ENCODE data around the gene ARNT2. TPM values are rescaled to one million over a fixed set of nuclear protein-coding genes. Genes with fewer than 3 reads are reported as not detected.

ARNT2 gene
- total and polyA plus RNA-seq, 2 of the 13 experiments (the other 11 are each of a cell fraction or from before 2014, with no cell fraction given) = 0.69 to 1.7 TPM

DNA sequence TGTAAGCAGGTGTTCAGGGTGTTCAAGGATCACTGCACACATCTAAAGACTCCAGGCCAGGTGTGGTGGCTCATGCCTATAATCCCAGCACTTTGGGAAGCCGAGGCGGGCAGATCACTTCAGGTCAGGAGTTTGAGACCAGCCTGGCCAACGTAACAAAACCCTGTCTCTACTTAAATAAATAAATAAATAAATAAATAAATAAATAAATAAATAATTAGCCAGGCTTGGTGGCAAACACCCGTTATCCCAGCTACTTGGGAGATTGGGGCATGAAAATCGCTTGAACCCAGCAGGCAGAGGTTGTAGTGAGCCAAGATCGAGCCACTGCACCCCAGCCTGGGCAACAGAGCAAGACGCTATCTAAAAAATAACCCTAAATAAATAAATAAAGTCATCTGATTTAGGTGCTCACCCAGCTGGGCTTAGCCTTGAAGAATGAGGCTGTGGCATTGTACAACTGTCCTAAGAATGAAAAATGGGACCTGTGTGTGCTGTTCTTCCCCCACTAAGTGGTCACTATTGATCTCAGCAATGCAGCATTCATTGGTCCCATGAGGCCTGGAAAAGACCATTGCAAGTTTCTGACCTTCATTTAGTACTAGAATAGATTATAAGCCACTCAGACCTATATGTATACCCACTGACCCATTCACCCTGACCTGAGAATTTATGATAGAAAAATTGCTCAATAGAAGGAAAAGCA is 208.1 kb downstream of the ARNT2 start (continued):
- TF ChIP-seq, protein P1, sequence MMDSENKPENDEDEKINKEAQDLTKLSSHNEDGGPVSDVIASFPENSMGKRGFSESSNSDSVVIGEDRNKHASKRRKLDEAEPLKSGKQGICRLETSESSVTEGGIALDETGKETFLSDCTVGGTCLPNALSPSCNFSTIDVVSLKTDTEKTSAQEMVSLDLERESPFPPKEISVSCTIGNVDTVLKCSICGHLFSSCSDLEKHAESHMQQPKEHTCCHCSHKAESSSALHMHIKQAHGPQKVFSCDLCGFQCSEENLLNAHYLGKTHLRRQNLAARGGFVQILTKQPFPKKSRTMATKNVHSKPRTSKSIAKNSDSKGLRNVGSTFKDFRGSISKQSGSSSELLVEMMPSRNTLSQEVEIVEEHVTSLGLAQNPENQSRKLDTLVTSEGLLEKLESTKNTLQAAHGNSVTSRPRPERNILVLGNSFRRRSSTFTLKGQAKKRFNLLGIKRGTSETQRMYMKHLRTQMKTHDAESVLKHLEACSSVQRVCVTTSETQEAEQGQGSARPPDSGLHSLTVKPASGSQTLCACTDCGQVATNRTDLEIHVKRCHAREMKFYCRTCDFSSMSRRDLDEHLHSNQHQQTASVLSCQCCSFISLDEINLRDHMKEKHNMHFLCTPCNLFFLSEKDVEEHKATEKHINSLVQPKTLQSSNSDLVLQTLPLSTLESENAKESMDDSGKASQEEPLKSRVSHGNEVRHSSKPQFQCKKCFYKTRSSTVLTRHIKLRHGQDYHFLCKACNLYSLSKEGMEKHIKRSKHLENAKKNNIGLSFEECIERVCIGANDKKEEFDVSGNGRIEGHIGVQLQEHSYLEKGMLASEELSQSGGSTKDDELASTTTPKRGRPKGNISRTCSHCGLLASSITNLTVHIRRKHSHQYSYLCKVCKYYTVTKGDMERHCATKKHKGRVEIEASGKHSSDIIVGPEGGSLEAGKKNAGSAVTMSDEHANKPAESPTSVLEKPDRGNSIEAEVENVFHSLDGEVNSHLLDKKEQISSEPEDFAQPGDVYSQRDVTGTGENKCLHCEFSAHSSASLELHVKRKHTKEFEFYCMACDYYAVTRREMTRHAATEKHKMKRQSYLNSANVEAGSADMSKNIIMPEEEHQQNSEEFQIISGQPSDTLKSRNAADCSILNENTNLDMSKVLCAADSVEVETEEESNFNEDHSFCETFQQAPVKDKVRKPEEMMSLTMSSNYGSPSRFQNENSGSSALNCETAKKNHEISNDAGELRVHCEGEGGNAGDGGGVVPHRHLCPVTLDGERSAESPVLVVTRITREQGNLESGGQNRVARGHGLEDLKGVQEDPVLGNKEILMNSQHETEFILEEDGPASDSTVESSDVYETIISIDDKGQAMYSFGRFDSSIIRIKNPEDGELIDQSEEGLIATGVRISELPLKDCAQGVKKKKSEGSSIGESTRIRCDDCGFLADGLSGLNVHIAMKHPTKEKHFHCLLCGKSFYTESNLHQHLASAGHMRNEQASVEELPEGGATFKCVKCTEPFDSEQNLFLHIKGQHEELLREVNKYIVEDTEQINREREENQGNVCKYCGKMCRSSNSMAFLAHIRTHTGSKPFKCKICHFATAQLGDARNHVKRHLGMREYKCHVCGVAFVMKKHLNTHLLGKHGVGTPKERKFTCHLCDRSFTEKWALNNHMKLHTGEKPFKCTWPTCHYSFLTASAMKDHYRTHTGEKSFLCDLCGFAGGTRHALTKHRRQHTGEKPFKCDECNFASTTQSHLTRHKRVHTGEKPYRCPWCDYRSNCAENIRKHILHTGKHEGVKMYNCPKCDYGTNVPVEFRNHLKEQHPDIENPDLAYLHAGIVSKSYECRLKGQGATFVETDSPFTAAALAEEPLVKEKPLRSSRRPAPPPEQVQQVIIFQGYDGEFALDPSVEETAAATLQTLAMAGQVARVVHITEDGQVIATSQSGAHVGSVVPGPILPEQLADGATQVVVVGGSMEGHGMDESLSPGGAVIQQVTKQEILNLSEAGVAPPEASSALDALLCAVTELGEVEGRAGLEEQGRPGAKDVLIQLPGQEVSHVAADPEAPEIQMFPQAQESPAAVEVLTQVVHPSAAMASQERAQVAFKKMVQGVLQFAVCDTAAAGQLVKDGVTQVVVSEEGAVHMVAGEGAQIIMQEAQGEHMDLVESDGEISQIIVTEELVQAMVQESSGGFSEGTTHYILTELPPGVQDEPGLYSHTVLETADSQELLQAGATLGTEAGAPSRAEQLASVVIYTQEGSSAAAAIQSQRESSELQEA (CRISPR knock-in tag; IDR thresholded peaks at IDR 0.05; ENCODE audit: not compliant biosample characterization) = no peak
- TF ChIP-seq TEAD3 (CRISPR knock-in tag; optimal IDR thresholded peaks at IDR 0.05; ENCODE audit: borderline replicate concordance) = no peak
- TF ChIP-seq GFI1 (CRISPR knock-in tag; IDR thresholded peaks at IDR 0.05; ENCODE audit: borderline replicate concordance) = no peak
- TF ChIP-seq ZBTB10 (CRISPR knock-in tag; IDR thresholded peaks at IDR 0.05; ENCODE audit: borderline replicate concordance) = no peak
- no peak for TF ChIP-seq CENPX (CRISPR knock-in tag; IDR thresholded peaks at IDR 0.05)
- TF ChIP-seq ZNF724P (CRISPR knock-in tag; IDR thresholded peaks at IDR 0.05; ENCODE audit: borderline replicate concordance) = no peak
- no peak for TF ChIP-seq SATB2 (CRISPR knock-in tag; IDR thresholded peaks at IDR 0.05)
- TF ChIP-seq, protein P2, sequence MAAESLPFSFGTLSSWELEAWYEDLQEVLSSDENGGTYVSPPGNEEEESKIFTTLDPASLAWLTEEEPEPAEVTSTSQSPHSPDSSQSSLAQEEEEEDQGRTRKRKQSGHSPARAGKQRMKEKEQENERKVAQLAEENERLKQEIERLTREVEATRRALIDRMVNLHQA (CRISPR knock-in tag; IDR thresholded peaks at IDR 0.05) = no peak
- no peak for TF ChIP-seq ZNF430 (CRISPR knock-in tag; IDR thresholded peaks at IDR 0.05)
- TF ChIP-seq NFRKB (IDR thresholded peaks at IDR 0.05) = no peak
- no peak for TF ChIP-seq GATAD2A (CRISPR knock-in tag; IDR thresholded peaks at IDR 0.05)
- no peak for TF ChIP-seq NFYB (CRISPR knock-in tag; IDR thresholded peaks at IDR 0.05)
- TF ChIP-seq ZFP36 (IDR thresholded peaks at IDR 0.05; ENCODE audit: borderline replicate concordance, low read depth, low read length, partially characterized antibody) = no peak
- TF ChIP-seq ZNF678 (CRISPR knock-in tag; IDR thresholded peaks at IDR 0.05) = no peak

Data from HepG2 (cell line).